ENCODE results near the gene CD8B.

Gene CD8B

DNA sequence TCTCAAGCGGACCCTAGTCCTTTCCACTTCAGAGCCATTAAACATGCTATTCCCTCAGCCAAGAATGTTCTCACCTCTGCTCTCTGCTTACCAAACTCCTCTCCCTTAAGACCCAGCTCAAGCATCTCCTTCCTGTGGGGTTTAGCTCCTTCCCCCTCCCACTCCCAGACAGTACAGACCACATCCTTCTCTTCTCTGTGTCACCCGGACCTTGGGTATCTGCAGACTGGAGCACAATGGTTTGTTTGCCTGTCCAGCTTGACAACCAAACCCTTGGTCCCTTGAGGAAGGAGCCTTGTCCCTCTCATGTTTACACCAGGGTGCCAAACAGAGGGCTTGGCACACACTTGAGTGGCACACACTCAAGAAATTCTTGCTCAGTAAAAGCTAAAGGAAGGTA lies 66.8 kb downstream of the CD8B start:
- no peak for DNase-seq

DNA sequence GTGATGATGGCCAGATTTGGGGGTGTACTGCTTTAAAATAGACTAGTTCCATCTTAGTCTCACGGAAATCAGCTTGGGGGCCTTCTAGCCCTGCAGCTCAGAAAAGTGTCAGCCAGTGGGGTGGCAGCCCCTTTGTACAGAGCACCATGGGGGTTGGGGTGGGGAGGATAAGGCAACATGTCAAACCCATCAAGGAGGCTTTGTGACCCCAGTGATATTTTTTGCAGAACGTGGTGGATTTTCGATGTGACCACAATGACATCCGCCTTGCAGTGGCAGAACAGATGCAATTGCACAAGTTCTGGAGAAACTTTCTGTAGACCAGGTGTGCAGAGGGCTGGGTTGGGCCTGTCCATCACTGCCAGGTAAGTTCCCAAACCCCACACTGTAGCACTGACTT lies 67.9 kb downstream of the CD8B start:
- no peak for DNase-seq

DNA sequence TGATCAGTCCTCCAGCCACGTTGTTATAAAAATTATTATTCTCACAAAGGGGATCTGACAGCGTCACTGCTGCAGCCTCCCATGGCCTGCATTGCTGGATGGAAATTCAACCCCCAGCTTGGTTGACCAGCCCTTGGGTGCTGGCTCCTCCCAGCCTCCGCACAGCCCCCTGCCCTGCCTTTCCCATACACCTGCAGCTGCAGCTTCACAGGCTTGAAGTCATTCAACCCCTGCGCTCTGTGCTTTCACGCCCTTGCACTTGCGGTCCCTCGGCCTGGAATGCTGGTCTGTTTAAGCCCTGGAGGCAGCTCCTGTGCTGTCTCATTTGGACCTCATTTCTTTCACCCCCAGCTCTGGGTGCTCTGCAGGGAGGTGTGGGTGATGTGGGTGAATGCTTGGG lies 70.1 kb downstream of the CD8B start:
- DNase-seq: no peak

DNA sequence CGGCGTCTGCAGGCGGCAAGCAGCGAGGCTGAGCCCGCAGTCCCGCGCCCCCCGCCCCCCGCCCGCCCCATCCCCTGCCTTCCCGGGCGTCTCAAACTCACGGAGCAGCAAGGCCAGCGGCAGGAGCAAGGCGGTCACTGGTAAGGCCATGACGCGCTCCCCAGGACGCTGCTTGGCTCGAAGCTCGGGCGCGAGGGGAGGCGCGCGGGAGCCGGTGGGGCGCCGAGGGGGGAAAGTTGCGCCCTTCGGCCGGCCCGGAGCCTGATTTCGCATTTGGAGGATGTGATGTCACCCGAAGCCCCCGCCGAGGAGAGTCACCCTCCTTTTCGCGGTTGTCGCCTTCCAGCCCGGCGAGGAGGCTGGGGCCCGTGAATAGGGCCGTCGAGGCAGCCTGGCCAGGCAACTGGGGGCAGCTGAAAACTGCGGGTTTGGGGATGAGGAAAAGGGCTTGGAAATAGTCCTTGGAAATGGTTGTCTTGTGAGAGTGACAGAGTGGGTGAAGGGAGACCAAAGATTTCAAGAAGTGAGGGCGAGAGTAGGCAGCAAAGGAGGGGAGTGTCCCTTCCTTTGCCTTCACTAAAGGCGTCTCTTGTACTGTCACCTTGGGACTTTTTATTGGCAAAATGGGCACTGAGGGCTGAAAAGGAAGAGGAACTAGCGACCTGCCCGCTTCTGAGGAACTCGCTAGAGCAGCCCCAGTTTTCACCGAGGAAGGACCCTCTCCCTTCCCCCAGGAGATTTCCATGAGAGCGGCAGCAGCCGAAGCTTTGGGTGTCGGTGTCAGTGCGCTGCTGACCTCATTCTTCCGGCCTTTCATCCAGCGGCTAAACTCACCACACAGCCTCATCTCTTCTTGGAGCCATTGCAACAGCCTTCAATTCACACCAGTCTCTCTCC lies 70.8 kb downstream of the CD8B start, which contains the start of gene CD8A:
Gene CD8A, minus strand, starts transcription at position 238 of the 897 bp plus-strand sequence. Its CDS starts 88 bp downstream, at position 150.
- DNase-seq: peak; percentile 9 to 53

DNA sequence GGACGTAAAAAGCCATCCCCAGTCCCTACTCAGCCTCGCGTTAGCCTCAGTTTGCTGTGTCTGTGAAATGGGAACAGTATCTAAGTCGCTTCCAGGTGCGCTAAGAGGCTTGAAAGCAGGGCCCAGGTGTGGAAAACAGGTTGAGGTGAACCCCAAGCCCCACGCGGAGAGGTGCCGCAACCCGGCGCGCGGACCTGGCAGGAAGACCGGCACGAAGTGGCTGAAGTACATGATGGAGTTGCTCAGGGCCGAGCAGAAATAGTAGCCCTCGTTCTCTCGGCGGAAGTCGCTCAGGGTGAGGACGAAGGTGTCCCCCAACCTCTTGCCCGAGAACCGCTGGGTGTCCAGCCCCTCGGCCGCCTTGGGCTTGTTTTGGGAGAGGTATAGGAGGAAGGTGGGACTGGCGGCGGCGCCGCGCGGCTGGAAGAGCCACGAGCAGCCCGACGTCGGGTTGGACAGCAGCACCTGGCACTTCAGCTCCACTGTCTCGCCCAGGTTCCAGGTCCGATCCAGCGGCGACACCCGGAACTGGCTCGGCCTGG lies 71.5 kb downstream of the CD8B start:
- no peak for DNase-seq

DNA sequence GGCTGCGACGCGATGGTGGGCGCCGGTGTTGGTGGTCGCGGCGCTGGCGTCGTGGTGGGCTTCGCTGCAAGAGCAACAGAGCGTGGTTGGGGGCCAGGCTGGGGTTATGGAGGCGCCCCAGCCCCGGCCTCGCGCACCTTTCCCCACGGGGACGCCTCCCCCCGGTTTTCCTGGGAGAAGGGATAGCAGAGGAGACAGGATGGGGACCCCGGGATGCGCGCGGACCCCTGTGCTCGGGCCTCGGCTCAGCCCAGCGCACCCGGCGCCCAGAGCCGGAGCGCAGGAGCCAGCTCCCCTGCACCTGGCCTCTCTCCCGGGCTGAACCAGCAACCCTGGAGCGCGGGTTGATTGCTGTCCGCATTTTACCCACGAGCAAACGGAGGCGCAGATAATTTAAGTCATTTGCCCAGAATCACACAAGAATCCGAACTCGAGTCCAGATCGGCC lies 72.0 kb downstream of the CD8B start:
- DNase-seq: no peak

DNA sequence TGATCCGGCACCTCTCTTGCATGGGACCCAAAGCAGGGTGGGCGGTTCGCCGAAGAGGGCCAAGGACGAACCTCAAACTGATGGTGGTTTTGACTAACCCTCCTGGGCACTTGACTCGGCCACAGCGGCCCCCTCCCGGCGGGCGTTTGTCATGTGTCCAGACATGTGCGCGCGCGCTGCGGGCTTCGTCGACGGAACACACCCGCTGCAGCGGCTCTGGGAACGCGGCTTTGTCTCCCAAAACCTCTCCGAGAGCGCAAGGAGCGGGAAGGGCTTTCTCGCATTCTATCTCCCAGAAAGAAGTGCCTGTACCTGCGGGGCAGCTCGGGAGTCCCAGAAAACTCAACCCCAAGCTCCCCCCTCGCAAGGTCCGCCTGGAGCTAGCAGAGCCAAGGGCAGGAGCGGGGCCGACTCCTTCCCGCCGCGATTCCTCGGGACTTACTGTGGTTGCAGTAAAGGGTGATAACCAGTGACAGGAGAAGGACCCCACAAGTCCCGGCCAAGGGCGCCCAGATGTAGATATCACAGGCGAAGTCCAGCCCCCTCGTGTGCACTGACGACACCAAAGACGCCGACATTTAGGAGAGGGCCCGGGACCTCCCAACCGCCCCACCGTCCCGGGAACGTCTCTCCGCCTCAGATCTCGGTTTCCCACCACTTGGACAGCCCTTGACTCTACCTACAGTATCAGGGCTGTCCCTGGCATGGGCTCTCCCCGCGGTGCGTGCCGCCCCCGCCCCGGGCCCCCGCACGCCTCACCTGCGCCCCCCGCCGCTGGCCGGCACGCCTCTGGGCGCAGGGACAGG lies 72.6 kb downstream of the CD8B start:
- no peak for DNase-seq

DNA sequence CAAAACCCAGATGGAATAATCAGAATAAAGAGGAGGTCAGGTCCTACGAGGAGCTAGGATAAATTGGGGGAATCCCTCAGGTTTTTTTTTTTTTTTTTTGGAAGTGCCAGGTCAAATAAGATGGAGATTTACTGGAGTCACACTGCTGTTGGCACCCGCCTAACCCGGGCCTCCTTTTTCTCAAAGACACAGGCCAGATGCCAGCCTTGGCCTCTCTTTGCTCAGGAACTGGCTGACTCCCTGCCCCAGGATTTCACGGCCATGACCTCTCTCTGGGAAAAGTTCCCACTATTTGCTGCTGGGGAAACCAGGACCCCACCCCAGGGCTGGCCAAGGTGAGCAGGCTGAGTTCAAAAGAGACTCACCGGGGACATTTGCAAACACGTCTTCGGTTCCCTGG lies 73.5 kb downstream of the CD8B start:
- no peak for DNase-seq

DNA sequence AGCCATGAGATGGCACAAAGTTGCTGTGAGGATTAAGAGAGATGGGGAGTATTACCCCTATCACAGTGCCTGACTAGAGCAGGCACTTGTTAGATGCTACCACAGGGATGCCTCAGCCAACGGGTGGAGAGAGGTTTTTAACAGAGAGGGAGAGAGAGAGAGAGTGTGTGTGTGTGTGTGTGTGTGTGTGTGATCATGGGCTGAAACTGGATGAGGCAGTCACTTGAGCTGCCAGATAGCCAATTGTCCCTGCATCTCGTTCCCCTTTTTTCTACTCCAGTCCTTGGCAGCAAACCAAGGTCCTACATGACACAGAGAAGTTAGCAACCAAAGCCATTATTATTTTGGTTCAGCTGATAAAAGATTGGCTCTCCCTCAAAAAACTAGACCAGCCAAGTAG lies 74.0 kb downstream of the CD8B start:
- peak; percentile 52 to 65 for DNase-seq

DNA sequence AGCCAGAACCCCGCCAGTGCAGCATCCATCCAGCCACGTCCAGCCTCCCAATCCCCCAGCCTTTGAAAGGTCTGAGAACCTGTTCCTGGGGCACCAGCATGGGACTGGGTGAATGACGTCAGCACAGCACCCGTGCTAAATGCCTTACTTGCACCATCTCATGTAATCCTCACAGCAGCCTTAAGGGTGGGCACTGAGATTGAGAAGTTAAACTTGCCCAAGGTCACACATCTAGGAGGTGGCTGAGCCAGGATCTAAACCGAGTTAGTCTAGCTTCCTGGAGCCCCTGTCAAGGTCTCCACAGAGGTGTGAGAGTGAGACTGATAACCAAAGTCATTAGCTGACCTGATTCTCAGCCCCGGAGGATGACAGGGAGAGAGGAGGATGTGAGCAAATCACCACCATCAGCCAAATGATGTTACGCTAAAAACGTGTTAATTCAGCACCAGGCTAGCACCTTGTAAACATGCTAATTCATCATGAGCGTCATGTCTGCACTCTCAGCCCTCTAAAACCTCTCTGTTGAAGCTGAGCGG lies 75.6 kb downstream of the CD8B start:
- peak in 1 of 2 donors; percentile 2 for DNase-seq

DNA sequence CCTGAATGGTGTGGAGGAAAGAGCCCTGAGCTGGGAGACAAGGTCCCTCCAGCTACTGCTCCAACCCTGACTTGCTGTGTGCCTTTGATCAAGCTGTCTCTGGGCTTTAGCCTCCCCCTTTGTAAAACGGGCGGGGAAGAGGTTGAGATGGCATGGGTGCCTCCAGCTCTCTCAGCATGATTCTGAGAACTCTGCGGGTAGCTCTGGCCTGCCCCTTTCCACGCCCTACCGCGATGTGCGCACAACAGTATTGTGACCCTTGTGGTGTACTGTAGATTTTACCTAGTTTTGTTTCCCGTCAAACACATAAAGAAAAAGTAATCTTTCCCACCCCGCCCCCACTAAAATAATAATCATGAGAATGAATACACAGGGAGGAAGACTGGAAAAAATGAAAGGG lies 76.2 kb downstream of the CD8B start:
- DNase-seq: no peak

DNA sequence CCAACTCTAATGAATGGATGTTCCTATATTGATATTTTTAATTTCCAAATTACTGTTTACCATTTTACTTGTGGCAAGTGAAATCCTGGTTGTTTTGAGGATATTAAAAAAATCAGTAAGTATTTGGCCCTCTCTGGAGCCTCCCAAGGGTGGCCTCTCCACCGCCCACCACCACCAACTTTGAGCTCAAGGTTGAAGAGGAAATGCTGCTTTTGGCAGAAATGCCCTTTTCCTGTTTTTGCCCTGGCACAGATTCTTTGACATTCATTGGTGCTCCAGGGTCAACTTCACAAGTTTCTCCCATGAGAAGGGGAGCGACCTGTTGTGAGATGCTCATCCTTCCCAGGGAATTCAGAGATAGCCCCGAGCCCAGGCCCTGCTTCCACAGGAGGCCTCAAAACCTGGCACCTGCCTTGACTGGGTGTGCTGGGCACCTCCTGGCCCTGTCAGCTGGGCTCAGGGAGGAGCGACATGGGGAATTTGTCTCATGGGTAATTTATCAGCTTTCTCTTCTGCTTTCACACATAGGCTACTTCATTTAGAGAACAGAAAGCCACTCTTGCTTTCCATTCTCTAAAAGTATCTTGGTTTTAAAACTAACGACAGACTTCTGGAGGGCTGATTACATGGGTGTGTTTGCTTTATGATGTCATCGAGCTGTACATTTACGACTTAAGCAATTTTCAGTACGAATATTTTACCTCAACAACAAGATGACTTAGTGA lies 77.9 kb downstream of the CD8B start:
- peak in 1 of 2 donors; percentile 1 for DNase-seq

DNA sequence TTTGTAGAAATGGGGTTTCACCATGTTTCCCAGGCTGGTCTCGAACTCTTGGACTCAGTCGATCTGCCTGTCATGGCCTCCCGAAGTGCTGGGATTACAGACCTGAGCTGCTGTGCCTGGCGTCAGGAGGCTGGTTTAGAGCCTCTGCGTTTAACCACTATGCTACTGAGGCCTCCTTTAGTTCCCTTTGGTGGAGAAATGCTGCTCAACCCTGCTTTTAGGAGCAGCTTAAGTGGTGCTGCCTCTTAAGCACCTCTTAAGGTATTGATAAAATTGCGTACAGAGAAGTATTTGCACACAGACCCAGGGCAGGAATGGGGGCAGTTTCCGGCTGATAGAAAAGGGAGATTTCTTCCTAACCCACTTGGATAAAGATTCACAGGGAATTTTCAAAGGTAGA lies 78.9 kb downstream of the CD8B start:
- DNase-seq: no peak

DNA sequence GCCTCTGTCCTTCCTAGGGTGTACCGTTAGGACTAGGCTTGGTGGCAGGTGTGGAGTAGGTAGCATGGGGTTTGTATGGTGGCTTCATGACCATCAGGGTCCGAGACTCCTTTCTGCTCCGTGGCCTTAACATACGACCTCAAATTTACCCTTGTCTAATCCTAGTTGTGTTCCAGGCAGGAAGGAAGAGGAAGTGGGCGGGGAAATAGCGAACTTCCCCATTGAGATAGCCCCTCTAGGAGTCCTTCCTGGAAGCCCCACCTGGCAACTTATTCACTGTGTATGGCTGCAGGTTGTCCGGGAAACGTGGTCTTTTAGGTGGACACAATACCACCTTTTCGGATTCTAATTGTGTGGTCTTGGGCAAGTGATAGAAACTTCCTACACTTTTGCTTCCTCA lies 80.3 kb downstream of the CD8B start:
- peak in 1 of 2 donors; percentile 3 for DNase-seq

DNA sequence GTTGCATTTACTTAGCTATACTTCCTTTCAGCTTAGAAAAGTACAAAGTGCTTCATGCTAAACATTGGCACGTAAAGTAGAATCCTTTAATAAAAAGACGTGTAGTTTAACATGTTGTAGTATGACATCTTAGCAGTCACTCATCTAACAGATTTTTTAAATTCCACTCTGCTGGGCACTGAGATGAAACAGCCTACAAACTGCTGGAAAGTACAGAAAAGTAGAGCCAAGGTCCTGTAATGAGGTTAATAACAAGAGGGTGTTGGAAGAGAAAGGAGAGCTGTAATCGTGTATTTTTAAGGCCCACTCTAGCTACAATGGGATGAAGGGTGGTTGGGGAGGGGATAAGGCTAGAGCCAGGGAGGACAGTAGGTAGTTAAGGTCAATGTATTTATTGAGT lies 81.7 kb downstream of the CD8B start:
- DNase-seq: no peak

DNA sequence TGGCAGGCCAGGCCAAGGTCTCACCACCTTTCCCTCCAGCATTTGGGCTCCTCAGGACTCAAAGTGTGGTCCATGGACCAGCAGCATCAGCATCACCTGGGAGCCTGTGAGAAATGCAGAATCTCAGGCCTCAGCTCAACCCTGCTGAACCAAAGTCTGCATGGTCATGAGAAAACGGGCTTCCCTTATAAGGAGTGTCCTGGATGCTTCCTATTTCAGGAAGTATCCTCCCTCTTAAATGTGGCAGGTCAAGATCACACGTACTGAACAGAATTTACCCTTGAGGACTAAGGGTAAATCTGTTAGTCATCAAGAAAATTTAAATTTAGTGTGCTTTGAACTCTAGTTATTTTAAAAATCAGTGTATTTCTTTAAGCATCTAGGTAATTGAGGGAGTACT lies 82.7 kb downstream of the CD8B start:
- DNase-seq: peak in 1 of 2 donors; percentile 7

DNA sequence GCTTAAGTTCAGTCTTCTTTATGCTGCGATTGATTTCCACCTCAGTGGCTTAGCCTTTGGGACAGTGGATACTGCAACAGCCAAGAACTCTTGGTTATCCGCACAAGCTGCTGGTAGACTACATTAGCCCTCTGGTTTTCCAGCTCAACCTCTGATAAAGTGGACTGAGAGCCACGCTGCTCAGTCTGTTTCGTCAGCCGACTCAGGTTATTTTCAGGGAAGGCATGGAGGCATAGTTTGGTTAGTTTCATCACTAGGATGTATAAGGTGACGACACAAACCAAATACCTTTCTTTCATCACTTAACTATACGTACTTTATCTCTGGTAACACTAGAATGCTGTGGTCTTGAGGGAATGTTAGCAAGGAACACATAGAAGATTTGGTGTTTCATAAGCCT lies 85.2 kb downstream of the CD8B start:
- no peak for DNase-seq

DNA sequence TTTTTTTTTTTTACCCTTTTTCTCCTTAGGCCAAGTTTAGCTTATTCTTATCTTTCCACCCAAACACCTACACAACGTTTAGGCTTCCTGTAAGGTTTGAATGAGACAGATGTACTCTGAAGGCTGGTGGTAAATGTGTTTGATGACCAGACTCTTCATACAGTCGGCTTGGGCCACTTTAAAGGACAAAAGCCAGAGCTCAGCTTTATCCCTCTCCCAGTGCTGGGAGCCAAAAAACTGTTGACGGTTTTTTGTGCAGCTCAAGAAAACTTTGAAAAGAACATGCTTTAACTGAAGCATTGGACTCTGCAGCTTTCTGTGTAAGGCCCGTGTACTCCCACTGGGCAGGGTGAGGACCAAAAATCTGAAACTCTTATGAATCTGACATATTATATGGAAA lies 86.3 kb downstream of the CD8B start:
- no peak for DNase-seq

DNA sequence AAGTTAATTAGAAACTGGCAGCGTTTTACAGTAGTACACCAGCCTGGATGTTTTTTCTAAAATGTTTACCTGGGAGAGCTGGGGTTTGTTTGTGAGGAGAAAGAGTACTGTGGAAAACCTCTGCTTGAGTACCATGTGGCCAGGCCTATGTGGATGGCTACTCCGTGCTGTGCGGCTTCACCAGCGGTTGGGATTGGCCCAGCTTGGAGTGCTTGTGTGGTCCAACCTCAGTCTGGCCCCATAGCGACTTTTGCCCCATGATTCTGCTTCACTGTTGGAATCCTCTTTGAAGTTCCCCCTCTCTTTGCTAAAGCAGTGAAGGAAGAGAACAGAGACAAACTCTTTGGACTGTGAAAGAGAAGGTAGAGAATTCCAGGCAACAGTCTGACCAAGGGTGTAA lies 86.8 kb downstream of the CD8B start:
- no peak for DNase-seq

DNA sequence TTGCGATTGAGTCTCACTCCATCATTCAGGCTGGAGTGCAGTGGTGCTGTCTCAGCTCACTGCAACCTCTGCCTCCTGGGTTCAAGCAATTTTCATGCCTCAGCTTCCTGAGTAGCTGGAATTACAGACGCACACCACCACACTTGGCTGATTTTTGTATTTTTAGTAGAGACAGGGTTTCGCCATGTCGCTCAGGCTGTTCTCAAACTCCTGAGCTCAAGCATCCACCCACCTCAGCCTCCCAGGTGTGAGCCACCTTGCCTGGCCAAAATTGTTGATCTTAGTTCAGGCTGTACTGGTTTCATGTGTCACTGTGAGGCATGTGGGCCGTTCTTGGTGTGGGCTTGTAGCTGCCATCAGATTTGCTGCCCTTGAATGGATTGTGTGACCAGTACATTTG lies 89.1 kb downstream of the CD8B start:
- no peak for DNase-seq

DNA sequence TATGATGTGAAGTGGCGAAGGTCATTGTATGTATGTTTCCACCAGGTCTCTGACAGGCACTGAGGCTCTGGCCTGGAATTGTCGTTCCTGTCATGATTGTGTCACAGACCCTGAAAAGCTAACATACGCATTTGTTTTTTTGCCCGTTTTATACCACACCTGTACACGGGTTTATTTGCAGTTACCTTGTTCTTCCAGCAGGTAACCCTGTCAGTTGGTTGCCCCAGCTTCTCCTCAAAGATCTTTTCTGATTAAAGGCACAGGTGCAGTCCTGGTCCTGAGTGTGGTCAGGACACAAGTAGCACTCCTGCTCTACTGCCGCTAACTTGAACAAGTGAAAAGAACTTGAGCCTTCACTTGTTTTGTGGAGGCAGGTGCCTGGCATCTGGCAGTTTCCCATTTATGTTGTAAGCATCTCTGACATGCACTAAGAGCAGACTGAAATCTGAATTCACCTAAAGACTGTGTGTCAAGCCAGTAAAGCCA lies 90.8 kb downstream of the CD8B start:
- no peak for DNase-seq

DNA sequence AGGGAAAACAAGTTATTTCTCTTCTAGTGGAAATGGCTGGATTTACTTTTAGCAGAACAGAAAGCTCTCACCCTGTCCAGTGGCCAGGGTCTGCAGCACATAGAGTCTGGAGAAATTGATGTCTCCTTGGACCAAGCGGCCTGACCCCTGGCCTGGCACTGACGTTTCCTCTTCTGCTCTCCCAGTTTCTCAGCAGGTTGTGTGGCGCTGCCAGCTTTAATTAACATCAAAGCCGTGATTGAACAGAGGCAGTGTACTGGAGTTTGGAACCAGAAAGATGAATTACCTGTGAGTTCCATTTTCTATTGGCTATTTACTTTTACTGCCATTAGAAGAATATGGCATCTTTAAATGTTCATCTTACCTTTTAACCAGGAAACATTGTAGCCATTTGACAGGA lies 91.8 kb downstream of the CD8B start:
- DNase-seq: no peak
